Right kidney (tissue), 1 donor: ENCODE results near the gene OSBPL1A.

ENCODE experiments used
- DNase-seq: peaks from one replicate; pipeline ENCODE4 v3.0.0-alpha.2; 2016

Gene OSBPL1A

DNA sequence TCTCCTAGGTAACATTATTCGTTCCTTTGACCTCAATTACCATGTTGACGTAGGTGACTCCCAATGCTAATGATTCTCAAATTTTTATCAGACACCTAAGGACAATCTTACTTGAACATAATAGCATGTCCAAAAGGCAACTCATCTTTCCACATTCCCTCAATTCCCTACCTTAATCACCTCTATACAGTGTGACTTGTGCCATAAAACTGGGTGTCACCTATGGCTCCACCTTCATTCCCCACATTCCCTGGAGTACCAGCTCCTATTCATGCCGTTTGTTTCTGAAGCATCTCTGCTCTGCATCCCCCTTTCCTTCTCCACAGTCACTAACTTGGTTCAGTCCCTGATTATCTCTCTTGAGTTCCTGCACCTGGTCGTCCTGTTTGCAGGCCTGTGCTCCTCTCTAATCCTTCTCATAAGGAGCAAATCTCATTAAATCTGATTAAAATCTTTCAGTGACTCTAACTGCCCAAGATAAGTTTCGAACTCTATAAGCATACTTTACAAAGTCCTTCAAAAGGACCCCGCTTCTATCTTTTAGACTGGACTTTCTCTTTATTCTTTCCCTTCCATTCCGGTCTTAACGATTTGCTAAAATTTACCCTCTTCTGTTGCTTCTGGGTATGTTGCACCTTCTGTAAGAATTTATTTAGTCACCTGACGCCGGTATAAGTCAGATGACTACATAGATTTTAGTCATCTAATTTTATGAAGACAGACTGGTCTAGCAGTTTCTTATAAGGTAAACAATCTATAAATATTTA, 128.7 kb downstream of the OSBPL1A start:
- DNase-seq: no peak

DNA sequence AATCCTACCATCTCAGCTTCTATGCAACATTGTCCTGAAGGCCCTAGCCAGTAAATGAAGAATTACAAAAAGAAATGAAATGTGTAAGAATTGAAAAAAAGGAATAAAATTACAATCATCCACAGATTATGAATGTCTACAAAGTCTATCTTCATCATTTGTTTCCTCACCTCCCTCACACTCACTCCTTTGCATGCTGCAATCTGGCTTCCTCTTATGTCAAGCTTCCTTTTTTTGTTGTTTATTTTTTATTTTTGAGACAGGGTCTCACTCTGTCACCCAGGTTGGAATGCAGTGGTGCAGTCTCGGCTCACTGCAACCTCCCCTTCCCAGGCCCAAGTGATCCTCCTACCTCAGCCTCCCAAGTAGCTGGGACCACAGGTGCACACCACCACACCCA, 129.7 kb downstream of the OSBPL1A start:
- DNase-seq: no peak

DNA sequence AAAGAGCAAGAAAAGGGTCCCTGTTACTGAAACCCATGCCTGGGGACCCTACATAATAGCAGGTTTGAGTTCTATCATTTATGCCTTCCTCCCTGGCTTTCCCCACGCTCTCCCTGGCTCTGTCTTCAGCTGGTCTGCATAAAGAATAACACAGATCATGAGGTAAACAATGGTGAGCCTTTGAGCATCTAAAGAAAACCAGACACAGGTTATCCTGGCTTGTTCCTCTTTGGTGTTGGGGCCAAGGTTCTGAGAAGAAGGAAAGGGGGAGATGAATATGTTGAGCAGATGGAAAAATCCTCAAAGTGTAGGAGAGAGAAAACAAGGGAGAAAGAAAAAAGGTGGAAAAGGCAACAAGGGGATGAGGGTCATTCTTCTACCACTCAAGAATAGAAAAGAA, 131.5 kb downstream of the OSBPL1A start:
- DNase-seq: no peak

DNA sequence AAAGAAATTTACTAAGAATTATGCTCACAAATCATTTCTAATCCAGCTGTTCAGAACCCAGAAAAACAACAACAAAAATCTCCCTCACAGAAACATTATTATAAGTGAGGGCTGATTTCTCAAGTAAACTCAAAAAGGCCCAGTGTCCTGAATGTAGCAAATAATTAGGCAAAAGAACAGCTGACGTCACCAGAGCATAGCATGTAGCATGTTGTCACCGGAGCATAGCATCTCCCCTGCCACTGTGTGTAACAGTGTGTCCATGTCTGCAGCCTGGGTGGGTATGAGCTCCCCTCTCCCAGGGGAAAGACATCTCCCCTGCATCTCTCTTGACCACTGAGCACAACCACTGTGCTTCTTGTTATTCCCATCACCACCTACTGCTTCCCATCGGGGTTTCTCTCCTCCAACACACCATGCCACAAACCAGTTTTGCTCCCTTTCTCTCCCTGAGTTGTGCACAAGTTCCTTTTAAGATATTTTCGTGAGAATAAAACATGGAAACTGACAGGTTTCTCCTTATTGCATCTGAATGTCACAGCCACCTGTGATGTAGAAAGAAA, 132.0 kb downstream of the OSBPL1A start:
- DNase-seq: no peak

DNA sequence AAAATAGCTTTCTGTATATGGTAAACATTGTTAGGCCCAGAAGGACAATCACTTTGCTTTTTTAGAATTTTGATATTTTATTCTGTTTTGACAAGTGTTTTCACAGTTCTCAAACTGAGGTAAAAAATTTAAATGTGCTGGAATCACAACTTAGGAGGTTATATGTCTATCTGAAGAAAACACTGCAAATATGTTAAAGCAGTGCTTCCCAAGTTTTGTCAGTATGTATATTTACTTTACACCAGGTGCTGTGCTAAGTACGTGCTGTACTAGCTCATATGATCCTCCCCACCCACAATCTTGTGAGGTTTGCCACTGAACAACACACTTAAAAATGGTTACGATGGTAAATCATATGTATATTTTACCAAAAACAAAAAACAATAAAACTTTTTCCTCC, 134.6 kb downstream of the OSBPL1A start:
- no peak for DNase-seq

DNA sequence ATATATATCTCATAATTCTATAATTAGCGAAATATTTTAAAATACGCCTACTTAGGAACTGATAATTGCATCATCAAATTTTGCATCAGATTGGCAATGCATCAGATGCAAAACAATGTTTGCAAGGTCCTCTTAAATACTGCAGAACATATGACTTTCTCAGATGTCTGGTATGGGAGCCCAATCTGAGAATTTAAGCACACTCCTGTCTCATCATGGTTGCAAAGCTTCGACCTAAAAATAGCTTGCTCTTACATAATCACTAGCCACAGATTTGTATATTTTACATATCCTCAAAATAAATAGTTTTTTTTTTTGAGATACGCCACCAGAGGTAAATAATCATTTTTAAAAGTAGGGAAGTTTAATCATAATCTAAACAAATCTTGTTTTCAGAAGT, 135.5 kb downstream of the OSBPL1A start:
- no peak for DNase-seq

DNA sequence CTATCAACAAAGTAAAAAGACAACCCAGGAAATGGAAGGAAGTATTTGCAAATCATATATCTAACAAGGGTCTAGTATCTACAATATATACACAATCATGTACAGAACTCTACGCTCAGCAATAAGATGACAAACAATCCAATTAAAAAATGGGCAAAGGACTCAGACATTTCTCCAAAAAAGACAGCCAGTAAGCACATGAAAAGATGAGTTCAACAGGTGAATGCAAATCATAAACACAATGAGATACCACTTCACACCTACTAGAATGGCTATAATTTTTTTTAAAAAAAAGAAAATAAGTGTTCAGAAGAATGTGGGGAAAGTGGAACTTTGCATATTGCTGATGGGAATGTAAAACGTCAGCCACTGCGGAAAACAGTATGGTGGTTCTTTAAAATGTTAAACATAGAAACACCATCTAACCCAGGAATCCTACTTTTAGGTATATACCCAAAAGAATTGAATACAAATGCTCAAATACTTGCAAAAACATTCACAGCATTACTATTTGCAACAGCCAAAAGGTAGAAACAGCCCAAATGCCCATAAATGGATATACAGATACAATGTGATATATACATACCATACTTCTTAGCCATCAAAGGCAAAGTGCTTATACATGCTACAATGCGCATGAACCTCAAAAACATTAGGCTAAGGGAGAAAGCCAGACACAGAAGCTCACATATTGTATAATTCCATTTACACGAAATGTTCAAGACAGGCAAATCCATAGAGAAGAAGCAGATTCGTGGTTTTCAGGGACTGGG, 137.6 kb downstream of the OSBPL1A start:
- DNase-seq: no peak

DNA sequence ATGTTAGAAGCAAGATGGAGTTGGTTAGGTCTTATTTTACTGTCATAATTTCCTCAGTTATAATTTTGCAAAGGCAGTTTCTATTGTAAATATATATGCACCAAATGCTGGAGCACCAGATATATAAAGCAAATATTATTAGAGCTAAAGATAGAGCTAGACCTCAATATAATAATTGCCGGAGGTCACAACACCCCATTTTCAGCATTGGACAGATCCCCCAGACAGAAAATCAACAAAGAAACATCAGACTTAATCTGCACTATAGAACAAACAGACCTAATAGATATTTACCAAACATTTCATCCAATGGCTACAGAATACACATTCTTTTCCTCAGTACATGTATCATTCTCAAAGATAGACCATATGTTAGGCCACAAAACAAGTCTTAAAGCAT, 143.6 kb downstream of the OSBPL1A start:
- no peak for DNase-seq

DNA sequence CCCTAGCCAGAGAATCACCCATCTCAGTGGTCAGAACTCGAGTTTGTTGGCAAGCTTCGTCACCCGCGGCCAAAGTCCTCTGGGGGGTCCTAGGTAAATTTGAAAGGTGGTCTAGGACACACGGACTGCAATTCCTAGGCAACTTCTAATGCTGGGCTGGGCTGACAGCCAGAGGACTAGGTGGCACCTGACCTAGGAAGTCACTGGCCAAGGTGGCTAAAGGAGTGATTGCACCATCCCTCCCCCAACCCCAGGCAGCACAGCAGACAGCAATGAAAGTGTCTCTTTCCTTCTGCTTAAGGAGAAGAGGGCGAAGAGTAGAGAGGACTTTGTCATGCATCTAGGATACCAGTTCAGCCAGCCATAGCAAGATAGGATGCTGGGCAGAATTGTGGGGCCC, 147.9 kb downstream of the OSBPL1A start:
- no peak for DNase-seq

DNA sequence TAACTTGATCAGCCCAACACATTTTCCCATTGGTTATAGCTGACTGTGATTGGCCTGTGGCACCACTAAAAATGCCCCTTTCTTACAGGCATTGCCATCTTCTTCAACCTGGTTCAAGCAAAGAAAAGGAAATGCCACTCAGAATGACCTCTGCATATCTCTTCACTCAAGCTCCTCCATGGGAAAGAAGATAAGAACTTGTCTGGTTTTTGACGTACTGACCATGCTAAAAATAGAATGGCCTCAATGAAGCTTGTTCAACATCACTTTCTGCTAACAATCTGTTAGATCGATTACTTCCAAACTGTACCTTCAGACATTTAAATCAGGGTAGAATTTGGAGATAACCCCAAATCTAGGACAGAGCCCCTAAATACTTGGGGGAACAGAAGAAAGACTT, 149.3 kb downstream of the OSBPL1A start:
- DNase-seq: no peak

DNA sequence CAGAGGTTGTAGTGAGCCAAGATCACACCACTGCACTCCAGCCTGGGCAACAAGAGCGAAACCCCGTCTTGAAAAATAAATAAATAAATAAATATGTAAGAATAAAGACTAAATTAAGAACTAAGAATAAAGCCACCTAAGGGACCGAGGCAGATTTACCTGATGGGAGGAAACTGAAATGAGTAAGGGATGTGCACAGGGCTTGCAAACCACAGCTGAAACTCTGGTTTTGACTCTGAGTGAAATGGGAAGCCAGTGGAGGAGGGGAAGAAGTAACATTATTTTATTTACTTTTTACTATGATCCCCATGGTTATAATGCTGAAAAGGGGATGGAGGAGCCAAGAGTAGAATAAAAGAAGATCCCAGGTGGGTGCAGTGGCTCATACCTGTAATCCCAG, 151.5 kb downstream of the OSBPL1A start:
- no peak for DNase-seq

DNA sequence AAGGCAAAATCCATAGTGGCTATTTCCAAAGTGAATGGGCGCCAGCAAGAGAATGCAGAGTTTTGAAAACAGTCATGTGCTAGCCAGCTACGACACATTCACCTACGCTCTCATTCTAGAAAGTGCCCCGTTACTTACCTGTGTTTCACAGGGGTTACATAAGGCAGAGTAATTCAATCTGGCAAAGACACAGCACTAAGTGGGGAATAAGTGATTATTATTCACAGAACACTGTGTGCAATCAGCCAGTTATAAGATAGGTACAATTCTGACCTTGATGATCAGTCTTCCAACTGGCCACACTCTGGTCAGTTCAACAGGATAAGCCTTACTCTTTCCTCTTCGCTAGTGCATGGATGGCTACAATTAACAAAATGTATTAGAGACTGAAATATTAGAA, 152.9 kb downstream of the OSBPL1A start:
- no peak for DNase-seq

DNA sequence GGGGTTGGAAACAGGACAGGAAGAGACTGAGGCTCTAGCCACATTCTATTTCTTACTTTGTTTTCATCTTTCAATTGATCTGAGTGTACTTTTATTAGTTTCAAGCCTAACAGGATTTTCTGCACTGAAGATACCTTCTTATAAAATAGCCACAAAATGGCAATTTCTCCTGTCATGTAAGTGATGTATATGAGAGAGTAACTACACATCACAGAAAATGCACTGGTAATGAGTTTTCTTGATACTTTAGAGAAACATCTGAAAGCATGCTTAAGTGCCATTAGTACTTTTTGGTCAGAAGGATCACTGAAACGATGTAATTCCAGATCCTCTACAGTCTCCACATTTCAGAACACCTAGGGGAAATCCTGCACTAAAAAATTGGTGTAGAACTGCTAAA, 153.9 kb downstream of the OSBPL1A start:
- no peak for DNase-seq

DNA sequence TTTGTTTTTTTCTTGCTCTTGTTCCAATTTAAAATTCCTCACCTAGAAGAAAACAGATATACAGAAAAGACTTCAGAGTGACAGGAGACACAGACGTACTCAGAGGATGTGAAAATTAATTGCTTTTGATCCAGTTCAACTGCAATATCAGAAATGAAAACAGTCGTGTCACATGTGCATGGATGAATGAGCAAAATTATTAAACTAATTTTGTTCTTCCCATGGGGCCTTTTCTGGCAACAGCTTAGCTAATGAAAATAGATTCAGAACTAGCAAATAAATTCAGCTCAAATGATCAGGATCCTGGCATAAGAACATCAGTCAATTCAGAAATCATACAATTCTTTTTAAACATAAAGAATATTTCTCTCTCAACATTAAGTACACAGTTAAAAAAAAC, 158.3 kb downstream of the OSBPL1A start:
- DNase-seq: no peak

DNA sequence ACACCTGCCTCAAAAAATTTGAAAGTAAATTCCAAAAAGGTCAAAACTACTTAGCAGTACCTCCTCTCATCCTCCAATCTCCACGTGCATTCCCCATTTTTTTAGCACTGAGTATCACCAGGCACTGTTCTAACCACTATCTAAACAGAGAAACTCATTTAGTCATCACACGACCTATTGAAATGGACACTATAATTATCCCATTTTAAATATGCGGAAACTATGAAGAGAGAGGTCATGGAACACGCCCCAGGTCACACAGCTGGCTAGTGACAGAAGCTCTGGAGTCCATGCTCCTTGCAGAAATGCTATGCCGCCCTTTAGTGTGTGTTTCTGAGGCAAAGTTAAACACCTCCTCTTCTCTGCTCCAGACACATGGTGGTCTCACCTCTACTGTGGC, 159.2 kb downstream of the OSBPL1A start:
- no peak for DNase-seq

DNA sequence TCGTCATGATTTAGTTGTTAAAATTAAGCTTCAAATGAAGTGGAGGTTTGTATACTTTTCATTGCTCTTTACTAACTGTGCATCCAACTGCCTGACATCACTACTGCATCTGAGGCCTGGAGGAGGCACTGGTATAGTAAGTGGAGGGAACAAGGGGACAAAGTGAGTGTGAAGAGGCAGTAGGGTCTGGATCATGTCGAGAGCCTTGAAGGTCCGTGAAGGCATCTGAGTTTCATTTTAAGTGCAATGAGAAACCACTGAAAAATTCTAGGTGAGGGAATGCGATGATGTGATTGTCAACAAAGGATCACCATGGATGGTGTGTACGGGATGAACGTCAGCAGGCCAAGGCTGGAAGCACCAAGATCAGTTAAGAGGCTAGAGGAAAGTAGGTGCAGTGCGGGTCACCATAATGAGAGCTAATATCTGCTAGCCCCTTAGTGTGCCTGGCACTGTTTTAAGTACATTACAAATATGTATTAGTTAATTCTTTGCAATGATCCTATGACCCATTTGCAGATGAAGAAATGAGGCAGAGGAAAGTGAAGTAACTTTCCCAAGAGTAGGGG, 162.7 kb downstream of the OSBPL1A start:
- no peak for DNase-seq

DNA sequence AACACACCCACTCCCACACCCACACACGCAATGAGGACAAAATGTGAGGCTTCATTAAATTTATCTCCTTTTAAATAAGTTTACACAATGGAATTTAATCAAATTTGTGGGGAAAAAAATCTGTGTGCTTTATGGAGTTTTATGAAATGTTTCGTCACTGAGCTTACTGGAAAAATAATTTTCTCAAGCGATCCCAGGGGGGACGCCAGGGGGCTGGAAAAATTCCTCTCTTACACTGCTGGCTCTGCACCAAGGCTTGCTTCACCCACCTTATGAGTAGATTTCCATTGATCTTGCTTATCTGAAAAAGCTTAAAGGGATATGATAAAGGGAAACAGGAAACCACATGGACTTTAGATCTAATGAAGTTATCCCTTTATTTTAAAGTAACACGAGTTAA, 163.3 kb downstream of the OSBPL1A start:
- no peak for DNase-seq

DNA sequence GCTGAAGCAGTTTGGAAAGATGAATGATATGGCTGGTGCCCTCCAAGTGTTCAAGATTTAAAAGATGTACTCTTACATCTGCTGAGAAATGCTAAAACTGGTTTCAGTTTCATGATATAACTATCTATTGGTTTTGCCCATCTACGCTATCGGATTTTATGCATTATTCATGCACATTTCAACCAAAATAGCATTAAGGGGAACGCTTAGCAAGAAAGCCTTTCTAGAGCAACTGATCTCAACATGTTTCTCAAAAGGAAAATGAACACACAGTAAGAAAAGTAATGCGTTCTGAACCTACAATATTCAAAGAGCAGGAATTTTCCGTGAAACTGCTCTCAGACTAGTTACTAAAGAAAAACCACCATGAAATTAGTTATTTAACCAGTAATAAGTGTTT, 164.8 kb downstream of the OSBPL1A start:
- DNase-seq: no peak

DNA sequence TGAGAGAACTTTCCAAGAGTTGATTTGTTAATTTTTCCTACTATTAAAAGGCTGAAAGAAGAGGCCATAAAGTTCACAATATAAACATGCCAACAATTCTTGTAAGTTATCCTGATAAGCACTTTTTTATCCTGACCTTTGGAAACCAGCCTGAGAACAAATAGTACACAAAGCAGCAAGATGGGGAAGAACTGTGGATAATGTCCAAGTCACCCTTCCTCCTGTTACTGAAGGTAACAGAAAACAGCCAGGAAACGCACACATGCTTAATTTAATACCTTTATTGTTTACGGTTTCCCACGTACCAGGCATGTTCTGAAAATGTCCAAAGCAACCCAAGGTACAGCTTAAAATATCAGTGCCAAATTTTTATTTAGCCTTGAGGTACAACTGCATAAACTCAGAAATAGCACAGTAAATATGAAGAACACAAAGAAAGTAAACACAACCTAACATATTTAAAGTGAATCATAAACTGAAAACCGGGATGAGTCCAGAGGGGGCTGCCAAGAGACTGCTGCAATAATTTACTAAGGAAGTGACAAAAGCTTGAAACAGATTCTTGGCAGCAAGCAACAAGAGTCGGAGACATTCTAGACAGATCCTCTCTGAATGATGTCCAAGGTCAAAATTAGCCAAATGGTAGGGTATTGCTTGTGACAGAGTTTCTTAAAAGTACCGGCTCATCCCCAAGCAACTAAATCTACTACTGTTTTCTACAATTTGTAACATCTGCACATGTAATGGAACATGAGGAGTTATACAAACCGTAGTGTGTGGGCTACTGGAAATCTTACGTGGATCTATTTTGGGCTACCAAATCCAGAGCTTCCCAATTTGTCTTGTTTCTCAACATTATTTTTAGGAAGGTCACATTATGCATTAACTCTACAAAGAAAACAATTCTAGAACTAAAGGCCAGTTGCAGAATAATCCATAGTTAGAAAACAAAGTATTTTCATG, 165.6 kb downstream of the OSBPL1A start:
- no peak for DNase-seq

DNA sequence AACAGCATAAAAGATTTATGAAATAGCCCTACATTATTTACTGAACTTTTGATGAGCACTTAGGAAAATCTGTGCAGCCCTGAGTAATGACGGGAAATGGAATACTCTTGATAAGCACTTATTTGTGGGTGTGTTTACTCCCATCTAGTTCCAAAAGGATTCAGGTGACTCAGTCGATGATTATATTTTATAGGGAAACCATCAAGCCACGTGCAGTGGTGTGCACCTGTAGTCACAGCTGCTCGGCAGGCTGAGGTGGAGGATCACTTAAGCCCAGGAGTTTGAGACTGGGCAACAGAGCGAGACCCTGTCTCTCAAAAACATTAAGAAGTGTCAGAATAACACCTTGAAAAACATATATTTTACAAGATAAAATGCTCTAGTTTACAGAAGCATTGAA, 166.9 kb downstream of the OSBPL1A start:
- no peak for DNase-seq

DNA sequence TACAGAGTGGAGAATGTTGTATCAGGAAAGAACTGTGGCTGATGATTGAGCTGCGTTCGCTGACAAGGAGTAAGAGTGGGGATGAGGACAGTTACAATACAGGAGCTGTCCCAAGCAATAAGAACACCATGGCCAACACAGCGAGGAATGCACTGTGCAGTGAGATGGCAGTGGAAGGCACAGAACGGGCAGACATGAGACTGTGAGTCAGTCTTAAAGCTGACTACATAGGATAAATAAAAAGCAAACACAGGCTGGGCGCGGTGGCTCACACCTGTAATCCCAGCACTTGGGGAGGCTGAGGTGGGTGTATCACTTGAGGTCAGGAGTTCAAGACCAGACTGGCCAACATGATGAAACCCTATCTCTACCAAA, 169.0 kb downstream of the OSBPL1A start:
- DNase-seq: no peak

DNA sequence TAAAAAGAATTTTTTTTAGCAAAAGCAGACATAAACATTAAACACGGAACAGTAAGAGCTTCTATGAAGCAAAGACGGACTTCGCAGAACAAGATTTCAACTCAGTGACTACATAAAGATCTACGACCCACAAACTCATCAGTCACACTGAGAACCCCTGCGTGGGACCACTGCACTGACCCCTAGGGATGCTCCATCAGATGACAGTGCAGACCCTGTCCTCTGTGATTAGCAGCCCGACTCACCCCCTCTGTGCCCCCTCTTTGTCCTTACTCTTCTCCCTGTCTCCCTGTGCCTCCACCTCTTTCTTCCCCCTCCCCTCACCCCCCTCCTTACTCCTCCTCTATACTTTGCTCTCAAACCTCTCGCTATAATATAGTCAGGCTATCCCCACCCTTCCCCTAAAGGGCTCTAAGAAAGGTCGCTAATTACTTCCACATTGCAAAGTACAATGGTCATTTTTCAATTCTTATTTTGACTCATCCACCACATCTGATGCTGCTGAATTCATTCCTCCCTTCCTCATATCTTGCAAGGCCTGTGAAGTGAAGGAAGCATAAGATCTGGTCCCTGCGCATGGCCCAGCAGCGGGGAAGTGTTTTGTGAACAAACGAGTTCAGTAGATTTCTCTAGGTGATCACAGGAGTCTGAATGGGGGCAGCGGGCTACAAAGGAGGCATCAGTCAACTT, 169.5 kb downstream of the OSBPL1A start:
- DNase-seq: no peak
